ENCODE data around the gene IL11RA.

DNA sequence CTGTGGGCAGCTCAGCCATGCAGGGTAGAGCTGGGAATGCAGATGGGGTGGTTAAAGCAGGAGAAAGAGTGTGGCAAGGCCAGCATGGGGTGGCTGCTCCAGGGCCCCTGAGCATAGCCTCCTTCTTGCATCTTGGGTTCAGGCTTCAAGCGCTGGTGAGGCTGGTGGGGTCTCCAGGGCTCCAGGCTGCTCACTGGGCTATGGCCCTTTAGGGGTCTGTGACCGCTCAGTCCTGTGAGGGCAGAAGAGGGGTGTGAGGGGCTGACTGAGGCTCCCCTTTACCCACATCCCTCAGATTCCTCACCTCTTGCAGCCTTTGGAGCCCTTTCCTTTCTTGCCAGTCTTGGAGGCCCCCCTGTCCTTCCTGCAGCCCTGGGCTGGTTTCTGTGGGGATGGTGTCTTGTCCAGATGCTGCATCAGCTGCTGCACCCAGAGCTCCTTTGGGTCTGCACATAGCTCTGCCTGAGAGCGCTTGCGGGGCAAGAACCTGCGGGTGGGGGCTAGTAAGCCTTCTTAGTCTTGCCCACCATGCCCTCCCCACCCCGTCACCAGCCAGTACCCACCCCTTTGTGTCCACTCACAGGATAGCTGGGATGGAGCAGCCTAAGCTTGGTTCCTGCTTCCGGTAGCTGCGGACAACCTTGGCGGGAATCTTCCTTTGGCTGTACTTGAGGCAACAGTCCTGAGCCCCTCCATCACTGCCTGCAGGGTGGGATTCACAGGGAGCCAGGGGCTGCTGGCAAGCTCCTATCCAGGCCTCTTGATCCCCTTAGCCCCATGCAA is 57.4 kb downstream of the IL11RA start:
- TF ChIP-seq, protein P1, sequence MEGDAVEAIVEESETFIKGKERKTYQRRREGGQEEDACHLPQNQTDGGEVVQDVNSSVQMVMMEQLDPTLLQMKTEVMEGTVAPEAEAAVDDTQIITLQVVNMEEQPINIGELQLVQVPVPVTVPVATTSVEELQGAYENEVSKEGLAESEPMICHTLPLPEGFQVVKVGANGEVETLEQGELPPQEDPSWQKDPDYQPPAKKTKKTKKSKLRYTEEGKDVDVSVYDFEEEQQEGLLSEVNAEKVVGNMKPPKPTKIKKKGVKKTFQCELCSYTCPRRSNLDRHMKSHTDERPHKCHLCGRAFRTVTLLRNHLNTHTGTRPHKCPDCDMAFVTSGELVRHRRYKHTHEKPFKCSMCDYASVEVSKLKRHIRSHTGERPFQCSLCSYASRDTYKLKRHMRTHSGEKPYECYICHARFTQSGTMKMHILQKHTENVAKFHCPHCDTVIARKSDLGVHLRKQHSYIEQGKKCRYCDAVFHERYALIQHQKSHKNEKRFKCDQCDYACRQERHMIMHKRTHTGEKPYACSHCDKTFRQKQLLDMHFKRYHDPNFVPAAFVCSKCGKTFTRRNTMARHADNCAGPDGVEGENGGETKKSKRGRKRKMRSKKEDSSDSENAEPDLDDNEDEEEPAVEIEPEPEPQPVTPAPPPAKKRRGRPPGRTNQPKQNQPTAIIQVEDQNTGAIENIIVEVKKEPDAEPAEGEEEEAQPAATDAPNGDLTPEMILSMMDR (IDR thresholded peaks at IDR 0.05), result no peak
- TF ChIP-seq POLR2A (IDR thresholded peaks at IDR 0.05), result no peak

Measured in uterus (tissue), 2 donors.